ENCODE measurements around the gene PRKAB1.

DNA sequence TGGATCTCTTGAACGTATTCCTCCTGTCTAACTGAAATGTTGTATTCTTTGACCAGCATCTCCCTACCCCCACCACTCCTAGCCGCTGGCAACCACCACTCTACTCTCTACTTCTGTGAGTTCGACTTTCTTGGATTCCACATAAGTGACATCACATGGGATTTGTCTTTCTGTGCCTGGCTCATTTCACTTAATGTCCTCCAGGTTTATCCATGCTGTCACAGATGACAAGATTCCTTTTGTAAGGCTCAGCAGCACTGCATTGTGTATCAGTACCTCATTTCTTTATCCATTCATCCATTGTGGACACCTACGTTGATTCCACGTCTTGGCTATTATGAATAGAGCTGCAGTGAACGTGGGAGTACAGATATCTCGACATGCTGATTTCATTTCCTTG lies 10.5 kb downstream of the PRKAB1 start:
- TF ChIP-seq, protein P1, sequence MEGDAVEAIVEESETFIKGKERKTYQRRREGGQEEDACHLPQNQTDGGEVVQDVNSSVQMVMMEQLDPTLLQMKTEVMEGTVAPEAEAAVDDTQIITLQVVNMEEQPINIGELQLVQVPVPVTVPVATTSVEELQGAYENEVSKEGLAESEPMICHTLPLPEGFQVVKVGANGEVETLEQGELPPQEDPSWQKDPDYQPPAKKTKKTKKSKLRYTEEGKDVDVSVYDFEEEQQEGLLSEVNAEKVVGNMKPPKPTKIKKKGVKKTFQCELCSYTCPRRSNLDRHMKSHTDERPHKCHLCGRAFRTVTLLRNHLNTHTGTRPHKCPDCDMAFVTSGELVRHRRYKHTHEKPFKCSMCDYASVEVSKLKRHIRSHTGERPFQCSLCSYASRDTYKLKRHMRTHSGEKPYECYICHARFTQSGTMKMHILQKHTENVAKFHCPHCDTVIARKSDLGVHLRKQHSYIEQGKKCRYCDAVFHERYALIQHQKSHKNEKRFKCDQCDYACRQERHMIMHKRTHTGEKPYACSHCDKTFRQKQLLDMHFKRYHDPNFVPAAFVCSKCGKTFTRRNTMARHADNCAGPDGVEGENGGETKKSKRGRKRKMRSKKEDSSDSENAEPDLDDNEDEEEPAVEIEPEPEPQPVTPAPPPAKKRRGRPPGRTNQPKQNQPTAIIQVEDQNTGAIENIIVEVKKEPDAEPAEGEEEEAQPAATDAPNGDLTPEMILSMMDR (IDR thresholded peaks at IDR 0.05): no peak
- no peak for TF ChIP-seq ZFX (IDR thresholded peaks at IDR 0.05; ENCODE audit: borderline replicate concordance)

Measured in 22Rv1 (cell line).